Uterus (tissue), 2 donors: Measurements from ENCODE around the gene UGT1A4.

Source experiments
- POLR2A ChIP-seq, 2 donors: fragments of 450-650 bp; IDR thresholded peaks; one replicate each; pipeline ENCODE4 v1.6.1; 2016; ENCODE audit warnings: antibody characterized with exemption in 2 of 2, mild to moderate bottlenecking in 1 of 2, moderate library complexity in 1 of 2
- TF ChIP-seq, protein P1 (sequence below), 4 experiments: fragments of 200-600 bp in 2 of 4; fragments of 450-650 bp in 2 of 4; sonication (generic) in 2 of 4; IDR thresholded peaks; one replicate each; pipeline ENCODE4 v1.5.1; 2016 to 2019; ENCODE audit warnings: antibody characterized with exemption in 4 of 4, mild to moderate bottlenecking in 2 of 4, moderate library complexity in 1 of 4

DNA sequence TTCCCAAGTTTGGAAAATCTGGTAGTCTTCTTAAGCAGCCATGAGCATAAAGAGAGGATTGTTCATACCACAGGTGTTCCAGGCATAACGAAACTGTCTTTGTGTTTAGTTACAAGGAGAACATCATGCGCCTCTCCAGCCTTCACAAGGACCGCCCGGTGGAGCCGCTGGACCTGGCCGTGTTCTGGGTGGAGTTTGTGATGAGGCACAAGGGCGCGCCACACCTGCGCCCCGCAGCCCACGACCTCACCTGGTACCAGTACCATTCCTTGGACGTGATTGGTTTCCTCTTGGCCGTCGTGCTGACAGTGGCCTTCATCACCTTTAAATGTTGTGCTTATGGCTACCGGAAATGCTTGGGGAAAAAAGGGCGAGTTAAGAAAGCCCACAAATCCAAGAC lies 53.6 kb downstream of the UGT1A4 start:
- TF ChIP-seq, protein P1, sequence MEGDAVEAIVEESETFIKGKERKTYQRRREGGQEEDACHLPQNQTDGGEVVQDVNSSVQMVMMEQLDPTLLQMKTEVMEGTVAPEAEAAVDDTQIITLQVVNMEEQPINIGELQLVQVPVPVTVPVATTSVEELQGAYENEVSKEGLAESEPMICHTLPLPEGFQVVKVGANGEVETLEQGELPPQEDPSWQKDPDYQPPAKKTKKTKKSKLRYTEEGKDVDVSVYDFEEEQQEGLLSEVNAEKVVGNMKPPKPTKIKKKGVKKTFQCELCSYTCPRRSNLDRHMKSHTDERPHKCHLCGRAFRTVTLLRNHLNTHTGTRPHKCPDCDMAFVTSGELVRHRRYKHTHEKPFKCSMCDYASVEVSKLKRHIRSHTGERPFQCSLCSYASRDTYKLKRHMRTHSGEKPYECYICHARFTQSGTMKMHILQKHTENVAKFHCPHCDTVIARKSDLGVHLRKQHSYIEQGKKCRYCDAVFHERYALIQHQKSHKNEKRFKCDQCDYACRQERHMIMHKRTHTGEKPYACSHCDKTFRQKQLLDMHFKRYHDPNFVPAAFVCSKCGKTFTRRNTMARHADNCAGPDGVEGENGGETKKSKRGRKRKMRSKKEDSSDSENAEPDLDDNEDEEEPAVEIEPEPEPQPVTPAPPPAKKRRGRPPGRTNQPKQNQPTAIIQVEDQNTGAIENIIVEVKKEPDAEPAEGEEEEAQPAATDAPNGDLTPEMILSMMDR (IDR thresholded peaks at IDR 0.05) = no peak
- TF ChIP-seq POLR2A (IDR thresholded peaks at IDR 0.05) = no peak
